GM12878 (cell line): Measurements from ENCODE around the gene COX11. TPM values are rescaled to one million over a fixed set of nuclear protein-coding genes. Genes with fewer than 3 reads are reported as not detected.

Source experiments
- ATF2 ChIP-seq: IDR thresholded peaks from 2 replicates; pipeline ENCODE4 v1.6.1; 2012; ENCODE audit warnings: low read length, inconsistent platforms
- BRCA1 ChIP-seq: IDR thresholded peaks from 2 replicates; pipeline ENCODE4 v1.6.1; 2011; ENCODE audit warnings: low read depth, low read length, improper control_type of control experiment
- DPF2 ChIP-seq: fragments of 450-650 bp; IDR thresholded peaks from 2 replicates; pipeline ENCODE4 v1.6.1; 2017; ENCODE audit warnings: mild to moderate bottlenecking
- FOXK2 ChIP-seq: fragments of 450-650 bp; IDR thresholded peaks from 2 replicates; pipeline ENCODE4 v1.6.1; 2017; ENCODE audit warnings: mild to moderate bottlenecking, moderate library complexity
- FOXM1 ChIP-seq: IDR thresholded peaks from 2 replicates; pipeline ENCODE4 v1.6.1; 2012; ENCODE audit warnings: low read depth, mild to moderate bottlenecking, inconsistent platforms, low read length, moderate library complexity
- GABPA ChIP-seq: IDR thresholded peaks from 2 replicates; pipeline ENCODE4 v1.6.1; 2014; ENCODE audit warnings: antibody characterized with exemption, low read depth, mild to moderate bottlenecking, inconsistent platforms
- MEF2B ChIP-seq: fragments of 450-650 bp; IDR thresholded peaks from 2 replicates; pipeline ENCODE4 v1.6.1; 2018; ENCODE audit warnings: mild to moderate bottlenecking, moderate library complexity; ENCODE audit not compliant: partially characterized antibody, poor library complexity, severe bottlenecking
- MTA2 ChIP-seq: fragments of 450-650 bp; IDR thresholded peaks from 2 replicates; pipeline ENCODE4 v1.6.1; 2016; ENCODE audit warnings: low read depth, mild to moderate bottlenecking, moderate library complexity
- RB1 ChIP-seq: fragments of 450-650 bp; formaldehyde crosslinking; IDR thresholded peaks from 2 replicates; pipeline ENCODE4 v1.6.1; 2017; ENCODE audit warnings: mild to moderate bottlenecking, borderline replicate concordance
- RBBP5 ChIP-seq: fragments of 200-600 bp; sonication (generic); conservative IDR thresholded peaks from 2 replicates; pipeline ENCODE4 v1.6.1; 2016
- SIN3A ChIP-seq: IDR thresholded peaks from 2 replicates; pipeline ENCODE4 v1.6.1; 2012; ENCODE audit warnings: low read depth, low read length, improper control_type of control experiment
- SIX5 ChIP-seq: IDR thresholded peaks from 2 replicates; pipeline ENCODE4 v1.6.1; 2011; ENCODE audit warnings: mild to moderate bottlenecking, low read depth, low read length, moderate library complexity; ENCODE audit not compliant: severe bottlenecking
- SP1 ChIP-seq: IDR thresholded peaks from one replicate; pipeline ENCODE4 v1.6.1; 2011; ENCODE audit warnings: low read depth, low read length
- SUZ12 ChIP-seq: fragments of 200-600 bp; sonication (generic); IDR thresholded peaks from one replicate; pipeline ENCODE4 v1.6.1; 2018; ENCODE audit warnings: antibody characterized with exemption, mild to moderate bottlenecking; ENCODE audit not compliant: unreplicated experiment
- TCF7 ChIP-seq: IDR thresholded peaks from 2 replicates; pipeline ENCODE4 v1.6.1; 2014; ENCODE audit warnings: antibody characterized with exemption, borderline replicate concordance
- ZBED1 ChIP-seq: IDR thresholded peaks from 2 replicates; pipeline ENCODE4 v1.6.1; 2016; ENCODE audit warnings: borderline replicate concordance
- ZBTB4 ChIP-seq: fragments of 450-650 bp; formaldehyde crosslinking; IDR thresholded peaks from 2 replicates; pipeline ENCODE4 v1.4.0; 2022; ENCODE audit warnings: mild to moderate bottlenecking, moderate library complexity
- polyA plus RNA-seq, 11 experiments: library from polyadenylated mRNA; depleted of rRNA in 4 of 11; unstranded in 6 of 11; stranded (reverse) in 5 of 11; fragments of >200 nt; fragmentation: Nextera tagmentation in 4 of 11; fragmentation: Illumina TruSeq in 1 of 11; extraction: Ambion mirVana in 4 of 11; extraction: Trizol in 1 of 11; gene quantifications; 1 replicate in 1 of 11; 2 replicates in 10 of 11; pipeline versions ENCODE4 v1.2.1 to v1.2.3, GENCODE V29; 2011 to 2016; ENCODE audit warnings: inconsistent platforms in 2 of 11, missing spikeins in 2 of 11, low read depth in 1 of 11
- total RNA-seq, 4 experiments: library from RNA; depleted of rRNA in 3 of 4; stranded (reverse); fragments of >200 nt in 3 of 4; fragmentation: Illumina TruSeq in 1 of 4; extraction: Trizol in 1 of 4; gene quantifications; 2 replicates each; pipeline versions ENCODE4 v1.2.1 to v1.2.3, GENCODE V29; 2013 to 2021
- TF ChIP-seq, protein P1 (sequence below): fragments of 150-350 bp; IDR thresholded peaks from 2 replicates; pipeline ENCODE4 v1.6.1; 2014; ENCODE audit warnings: mild to moderate bottlenecking, low read depth, low read length
- TF ChIP-seq, protein P2 (sequence below): fragments of 450-650 bp; IDR thresholded peaks from 2 replicates; pipeline ENCODE4 v1.6.1; 2017; ENCODE audit warnings: antibody characterized with exemption, mild to moderate bottlenecking, moderate library complexity

COX11 gene
- total and polyA plus RNA-seq, 10 of the 15 experiments (the other 5 are each of a cell fraction or from before 2014, with no cell fraction given) = 13.8 to 69.4 (median 50.8) TPM

- no peak for TF ChIP-seq ZBED1
- peak; percentile 65 for TF ChIP-seq MEF2B
- TF ChIP-seq, protein P1, sequence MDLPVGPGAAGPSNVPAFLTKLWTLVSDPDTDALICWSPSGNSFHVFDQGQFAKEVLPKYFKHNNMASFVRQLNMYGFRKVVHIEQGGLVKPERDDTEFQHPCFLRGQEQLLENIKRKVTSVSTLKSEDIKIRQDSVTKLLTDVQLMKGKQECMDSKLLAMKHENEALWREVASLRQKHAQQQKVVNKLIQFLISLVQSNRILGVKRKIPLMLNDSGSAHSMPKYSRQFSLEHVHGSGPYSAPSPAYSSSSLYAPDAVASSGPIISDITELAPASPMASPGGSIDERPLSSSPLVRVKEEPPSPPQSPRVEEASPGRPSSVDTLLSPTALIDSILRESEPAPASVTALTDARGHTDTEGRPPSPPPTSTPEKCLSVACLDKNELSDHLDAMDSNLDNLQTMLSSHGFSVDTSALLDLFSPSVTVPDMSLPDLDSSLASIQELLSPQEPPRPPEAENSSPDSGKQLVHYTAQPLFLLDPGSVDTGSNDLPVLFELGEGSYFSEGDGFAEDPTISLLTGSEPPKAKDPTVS = peak; percentile 59; the same call in 1 of the 2 replicates
- no peak; the same call in 1 of the 2 replicates for TF ChIP-seq FOXK2
- no peak for TF ChIP-seq GABPA
- no peak for TF ChIP-seq SIN3A
- peak; percentile 99 for TF ChIP-seq BRCA1
- TF ChIP-seq RB1 = 0 out of 2 replicates have a peak, but pooled peaks have one; percentile 21
- TF ChIP-seq ATF2 = no peak; the same call in 1 of the 2 replicates
- TF ChIP-seq SP1 = peak; percentile 30
- peak; percentile 31 for TF ChIP-seq SIX5
- TF ChIP-seq, protein P2, sequence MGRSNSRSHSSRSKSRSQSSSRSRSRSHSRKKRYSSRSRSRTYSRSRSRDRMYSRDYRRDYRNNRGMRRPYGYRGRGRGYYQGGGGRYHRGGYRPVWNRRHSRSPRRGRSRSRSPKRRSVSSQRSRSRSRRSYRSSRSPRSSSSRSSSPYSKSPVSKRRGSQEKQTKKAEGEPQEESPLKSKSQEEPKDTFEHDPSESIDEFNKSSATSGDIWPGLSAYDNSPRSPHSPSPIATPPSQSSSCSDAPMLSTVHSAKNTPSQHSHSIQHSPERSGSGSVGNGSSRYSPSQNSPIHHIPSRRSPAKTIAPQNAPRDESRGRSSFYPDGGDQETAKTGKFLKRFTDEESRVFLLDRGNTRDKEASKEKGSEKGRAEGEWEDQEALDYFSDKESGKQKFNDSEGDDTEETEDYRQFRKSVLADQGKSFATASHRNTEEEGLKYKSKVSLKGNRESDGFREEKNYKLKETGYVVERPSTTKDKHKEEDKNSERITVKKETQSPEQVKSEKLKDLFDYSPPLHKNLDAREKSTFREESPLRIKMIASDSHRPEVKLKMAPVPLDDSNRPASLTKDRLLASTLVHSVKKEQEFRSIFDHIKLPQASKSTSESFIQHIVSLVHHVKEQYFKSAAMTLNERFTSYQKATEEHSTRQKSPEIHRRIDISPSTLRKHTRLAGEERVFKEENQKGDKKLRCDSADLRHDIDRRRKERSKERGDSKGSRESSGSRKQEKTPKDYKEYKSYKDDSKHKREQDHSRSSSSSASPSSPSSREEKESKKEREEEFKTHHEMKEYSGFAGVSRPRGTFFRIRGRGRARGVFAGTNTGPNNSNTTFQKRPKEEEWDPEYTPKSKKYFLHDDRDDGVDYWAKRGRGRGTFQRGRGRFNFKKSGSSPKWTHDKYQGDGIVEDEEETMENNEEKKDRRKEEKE = no peak
- TF ChIP-seq DPF2 = no peak
- TF ChIP-seq FOXM1 = no peak; the same call in 1 of the 2 replicates
- TF ChIP-seq RBBP5 = peak; percentile 99
- no peak for TF ChIP-seq MTA2
- no peak for TF ChIP-seq ZBTB4 (CRISPR knock-in tag)
- TF ChIP-seq TCF7 = no peak
- no peak for TF ChIP-seq SUZ12
These were observed at the start of gene COX11, which contains the start of gene STXBP4 (continued) for GRCh38 chr17:54968262-54968987.
